ENCODE results near the gene SNX30.

The SNX30 gene

DNA sequence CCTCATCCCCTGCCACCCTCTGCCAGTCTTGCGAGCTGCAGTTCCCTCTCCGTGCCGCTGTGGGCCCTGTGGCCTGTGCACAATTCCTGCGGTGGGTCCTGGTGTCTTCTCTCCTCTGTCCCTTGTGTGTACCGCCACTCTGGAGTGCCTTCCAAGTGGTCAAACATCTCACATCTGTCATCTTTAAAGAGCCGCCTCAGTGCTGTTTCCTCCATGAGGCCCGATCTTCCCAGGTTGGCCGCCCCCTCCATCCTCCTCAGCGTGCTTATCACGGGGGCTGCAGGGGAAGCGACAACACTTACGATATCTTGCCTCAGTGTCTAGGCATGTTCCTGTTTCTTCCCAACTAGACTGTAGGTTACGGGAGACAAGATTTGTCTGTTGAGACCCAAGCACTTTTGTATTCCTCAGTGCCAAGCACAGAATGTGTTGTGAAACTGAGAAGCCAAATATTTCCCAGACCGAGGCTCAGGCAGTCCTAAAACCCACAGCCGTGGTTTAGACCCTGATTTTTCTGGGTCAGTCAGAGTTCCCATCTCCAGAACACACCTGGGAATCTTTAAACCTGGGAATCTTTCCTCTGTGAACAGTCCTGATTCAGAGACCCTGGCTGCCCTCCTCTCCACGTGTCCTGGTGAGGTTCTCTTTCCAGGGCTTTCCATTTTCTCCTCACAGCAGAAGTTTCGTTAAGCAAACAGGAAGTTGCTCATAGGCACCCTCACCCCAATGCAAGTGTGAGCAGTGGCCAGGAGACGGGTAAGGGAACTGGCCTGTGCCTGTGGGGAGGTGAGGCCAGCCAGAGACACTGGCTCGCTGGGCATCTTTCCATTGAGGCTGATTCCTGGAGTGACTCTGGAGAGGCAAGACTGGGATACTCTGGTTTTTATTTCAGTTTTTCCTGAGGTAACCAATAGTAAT lies 111.3 kb downstream of the SNX30 start:
- no peak for DNase-seq

DNA sequence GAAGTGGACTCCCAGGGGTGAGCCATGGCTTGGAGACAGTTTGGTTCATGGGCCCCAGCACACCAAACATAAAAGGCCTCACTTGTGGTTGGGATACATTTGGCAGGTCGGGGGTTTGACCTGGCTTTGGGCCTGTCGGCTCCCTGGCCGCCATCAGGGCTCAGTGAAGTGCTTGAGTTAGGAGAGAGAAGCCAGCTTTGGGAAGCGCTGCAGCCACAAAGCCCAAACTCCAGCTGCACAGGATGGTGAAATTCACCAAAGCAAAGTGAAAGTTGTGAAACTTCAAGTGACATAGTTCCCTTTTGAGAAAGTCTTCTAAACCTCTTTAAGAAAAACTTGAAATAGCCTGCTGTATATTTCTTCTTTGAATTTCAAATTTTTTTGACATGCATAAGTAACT lies 112.7 kb downstream of the SNX30 start:
- no peak for DNase-seq

DNA sequence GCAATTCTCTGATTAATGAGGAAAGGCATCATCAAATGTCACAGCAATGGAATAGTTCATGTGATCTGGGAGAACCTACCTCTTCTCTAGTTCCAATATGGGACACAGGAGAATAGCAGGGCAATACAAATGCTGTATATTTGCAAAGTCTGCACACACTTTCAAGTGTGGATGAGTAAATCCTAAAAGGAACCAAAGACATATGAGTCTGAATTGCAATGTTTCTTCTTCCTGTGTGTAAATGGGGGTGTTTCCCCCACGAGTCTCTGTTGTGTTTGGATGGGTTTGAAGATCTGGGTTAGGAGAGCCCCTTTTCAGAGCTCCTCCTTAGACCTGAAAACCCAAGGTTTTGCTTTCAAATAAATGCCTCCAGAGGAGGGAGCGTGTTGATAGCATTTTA lies 113.2 kb downstream of the SNX30 start:
- no peak for DNase-seq

DNA sequence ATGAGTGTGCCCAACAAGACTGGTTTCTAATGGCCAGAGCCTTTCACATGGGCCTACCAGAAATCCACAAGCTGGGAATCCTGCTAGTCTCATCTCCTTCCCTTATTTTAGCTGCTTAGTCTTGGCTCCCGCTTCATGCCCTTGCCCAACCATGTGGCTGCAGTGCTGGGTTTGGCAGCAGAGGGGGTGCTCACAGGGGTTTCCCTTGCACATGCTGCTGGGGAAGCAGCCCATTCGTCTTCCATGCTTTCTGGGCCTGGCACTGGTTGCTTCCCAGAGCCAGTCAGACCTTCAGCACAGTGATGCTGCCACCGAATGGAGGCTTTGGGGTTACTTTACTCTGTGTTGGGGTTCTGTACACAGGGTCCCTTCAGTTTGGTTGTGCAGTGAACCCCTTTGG lies 113.8 kb downstream of the SNX30 start:
- no peak for DNase-seq

DNA sequence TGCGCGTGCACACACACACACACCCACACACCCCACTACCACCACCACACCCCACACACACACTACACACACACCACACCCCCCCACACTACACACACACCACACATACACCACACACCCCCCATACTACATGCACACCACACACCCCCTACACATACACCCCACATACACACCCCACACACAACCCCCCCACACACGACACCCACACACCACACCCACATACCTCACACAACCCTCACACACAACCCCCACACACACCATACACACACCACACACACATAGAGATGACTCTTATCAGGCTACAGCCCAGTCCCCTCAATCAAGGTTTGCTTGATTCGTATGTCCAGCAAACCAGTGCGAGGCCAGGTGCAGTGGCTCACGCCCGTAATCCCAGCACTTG lies 114.4 kb downstream of the SNX30 start:
- no peak for DNase-seq

DNA sequence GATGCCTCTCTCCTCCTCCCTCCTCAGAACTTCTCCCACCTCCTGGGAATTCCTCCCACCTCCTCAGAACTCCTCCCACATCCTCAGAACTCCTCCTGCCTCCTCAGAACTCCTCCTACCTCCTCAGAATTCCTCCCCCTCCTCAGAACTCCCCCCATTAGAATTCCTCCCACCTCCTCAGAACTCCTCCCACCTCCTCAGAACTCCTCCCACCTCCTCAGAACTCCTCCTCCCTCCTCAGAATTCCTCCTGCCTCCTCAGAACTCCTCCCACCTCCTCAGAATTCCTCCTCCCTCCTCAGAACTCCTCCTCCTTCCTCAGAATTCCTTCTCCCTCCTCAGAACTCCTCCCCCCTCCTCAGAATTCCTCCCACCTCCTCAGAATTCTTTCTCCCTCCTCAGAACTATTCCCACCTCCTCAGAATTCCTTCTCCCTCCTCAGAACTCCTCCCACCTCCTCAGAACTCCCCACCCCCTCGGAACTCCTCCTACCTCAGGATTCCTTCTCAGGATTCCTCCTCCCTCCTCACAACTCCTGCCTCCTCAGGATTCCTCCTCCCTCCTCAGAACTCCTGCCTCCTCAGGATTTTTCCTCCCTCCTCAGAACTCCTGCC lies 116.2 kb downstream of the SNX30 start:
- DNase-seq = no peak

DNA sequence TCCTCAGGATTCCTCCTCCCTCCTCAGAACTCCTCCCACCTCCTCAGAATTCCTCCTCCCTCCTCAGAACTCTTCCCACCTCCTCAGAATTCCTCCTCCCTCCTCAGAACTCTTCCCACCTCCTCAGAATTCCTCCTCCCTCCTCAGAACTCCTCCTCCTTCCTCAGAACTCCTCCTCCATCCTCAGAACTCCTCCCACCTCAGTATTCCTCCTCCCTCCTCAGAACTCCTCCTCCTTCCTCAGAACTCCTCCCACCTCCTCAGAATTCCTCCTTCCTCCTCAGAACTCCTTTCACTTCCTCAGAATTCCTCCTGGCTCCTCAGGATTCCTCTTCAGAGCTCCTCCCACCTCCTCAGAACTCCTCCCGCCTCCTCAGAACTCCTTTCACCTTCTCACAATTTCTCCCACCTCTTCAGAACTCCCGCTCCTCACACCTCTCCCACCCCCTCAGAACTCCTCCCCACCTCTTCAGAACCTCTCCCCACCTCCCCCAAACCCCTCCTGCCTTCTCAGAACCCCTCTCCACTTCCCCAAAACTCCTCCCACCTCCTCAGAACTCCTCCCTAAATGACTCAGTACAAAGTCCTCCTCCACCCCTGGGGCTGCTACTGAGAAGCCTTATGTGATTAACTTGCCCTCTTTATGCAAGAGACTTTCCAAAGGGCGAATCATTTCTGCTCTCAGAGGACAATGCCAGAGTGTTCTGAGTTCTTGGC lies 116.9 kb downstream of the SNX30 start:
- DNase-seq = no peak

DNA sequence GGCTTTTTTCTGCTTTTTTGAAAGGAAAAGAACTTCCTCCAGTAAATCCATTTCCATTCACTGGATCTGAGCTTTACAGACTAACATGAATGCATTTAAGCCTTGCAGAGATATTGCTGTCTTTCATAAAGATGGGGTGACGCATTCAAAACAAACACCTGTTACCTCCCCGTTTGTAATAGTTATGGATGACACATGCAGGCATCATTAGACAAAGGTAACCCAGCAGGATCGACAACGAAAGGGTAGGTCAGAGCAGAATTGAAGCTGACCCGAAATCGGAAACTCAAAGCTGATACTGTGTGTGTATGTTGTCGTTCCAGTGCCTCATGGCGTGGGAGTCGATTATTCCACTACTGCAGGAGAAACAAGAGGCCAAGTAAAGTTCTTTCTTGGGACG lies 117.9 kb downstream of the SNX30 start:
- no peak for DNase-seq

DNA sequence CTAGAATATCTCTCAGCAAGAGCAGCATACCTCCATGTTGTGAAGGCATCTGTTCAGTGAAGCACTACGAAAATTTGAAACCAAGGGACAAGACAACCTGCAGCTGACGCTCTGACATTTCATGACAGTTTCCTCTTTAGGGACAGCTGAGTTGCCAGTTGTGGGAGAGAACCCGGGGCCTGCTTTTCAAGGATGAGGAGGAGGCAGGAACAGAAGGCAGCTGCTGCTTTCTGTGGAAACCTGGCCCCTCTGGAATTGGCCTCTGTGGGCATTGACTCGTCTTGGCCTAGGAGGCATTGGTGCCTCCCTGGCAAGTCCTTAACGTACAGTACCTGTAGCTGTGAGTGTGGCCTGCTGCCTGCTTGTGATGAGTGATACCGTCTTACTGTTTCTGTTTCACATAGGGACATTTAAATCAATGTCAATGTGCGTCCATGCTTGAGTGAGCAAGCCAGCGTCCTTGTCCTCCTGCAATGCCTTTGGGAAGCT lies 118.5 kb downstream of the SNX30 start:
- DNase-seq = no peak

DNA sequence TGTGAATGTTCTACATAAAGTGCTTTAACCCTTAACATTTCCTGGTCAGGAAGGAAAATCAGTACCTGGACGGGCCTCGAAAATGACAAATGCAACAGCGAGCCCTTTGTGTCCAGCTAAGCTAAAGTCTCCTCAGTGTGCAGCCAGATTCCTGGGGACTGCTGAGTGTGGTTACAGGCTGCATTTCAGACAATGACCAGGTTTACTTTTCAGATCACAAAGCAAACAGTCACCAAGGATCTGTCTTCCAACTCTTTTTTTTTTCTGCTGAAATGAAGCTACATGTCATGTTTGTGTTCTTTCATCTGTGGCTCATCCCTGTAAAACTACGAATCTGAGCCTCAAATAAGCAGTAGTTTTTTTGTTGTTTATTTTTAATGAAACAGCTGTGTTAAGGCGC lies 119.4 kb downstream of the SNX30 start:
- DNase-seq = no peak

DNA sequence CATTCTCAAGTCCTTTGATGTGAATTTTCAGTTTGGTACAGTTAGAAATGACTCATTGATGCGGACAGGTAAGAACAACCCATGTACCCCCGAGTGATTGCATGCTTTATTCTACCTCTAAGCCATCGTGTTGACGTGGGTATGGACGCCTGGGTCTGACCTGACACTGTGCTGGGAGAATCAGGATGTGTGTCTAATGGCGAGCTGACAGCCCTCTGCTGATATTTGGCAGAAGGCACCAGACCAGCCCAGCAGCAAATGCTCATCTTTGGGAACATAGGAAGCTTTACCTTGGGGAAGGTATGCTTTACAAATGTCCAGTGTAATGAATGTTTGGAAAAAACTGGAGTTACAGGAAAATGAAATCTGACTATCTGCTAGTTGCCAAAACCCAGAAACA lies 120.0 kb downstream of the SNX30 start:
- DNase-seq = no peak

DNA sequence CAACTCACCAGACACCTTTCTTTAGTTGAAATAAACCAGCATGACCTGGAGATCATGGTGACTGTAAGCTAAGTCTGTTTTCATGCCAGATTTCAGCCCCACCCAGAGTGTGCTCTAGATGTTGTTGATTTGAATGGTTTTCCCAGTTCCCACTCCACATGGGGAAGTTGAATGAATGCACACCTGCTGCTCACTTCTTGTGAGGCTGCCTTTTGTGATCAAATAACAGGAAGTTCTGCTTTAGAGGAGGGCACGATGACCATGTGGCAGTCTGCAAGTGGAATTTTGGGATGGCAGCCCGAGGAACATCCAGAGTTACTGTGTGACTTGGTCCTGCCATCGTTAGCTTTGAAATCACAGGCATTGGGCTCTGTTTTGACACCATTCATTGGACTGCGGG lies 121.5 kb downstream of the SNX30 start:
- no peak for DNase-seq

DNA sequence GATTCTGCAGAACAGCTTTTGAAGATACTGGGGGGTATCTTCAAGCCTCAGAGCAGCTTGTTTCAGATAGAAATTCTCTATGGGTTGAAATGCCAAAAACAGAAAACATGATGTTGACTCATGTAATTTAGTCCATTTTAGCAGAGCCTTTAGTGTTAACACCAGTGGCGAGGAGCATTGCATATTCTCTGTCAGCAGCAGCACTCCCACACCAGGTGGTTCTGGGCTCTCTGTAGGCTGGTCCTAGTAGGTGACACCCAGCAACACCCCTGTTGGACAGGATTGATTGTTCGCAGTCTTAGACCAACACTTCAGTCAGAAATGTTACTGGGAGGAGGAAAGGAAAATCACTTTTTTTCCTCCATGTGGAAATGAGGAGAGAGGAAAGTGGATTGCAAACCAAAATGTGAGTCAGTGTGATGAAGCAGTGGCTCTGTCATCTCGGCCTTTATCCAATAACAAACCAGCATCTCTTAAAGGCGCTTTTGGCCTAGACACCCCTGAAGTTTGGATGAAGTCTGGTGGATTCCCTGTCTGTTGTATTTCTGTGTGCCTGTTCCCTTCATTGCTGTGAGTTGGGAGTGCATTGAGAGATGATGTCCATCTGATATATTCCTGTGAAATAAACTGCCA lies 123.3 kb downstream of the SNX30 start:
- no peak for DNase-seq

DNA sequence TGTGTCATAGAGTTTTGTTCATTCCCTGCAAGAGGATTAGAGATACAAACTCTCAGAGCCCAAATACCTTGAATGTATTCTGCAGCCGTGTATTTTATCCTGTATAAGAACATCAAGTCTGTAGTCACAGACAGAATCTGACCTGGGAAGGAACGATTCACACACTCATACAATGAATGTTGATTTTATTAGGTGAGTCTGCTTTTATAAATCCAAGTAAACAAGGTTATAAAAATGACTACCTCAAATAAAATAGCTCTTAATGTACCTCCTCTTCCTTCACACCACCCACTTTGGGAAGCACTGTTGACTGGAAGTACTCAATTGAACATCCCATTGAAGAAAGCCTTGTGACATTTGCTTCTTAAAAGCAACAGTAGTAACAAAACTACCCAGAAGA lies 128.2 kb downstream of the SNX30 start:
- no peak for DNase-seq

DNA sequence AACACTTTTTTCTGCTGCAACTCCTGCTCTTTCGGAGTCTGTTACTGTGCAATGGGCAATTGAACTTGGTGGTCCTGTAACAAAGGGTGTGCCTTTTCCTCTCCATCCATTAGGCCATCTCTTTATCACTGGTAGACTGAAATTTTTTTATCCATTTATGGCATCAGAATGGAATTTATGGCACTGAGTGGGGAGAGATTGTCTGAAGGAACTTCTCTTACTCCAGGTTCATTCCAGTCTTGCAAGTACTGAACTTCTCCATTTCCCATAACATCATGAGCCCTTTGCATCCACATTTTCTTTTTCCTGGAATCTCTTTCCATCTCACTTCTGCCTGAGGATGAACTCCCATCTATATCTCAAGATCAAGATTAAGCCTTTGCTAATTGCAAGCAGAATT lies 130.1 kb downstream of the SNX30 start:
- no peak for DNase-seq

DNA sequence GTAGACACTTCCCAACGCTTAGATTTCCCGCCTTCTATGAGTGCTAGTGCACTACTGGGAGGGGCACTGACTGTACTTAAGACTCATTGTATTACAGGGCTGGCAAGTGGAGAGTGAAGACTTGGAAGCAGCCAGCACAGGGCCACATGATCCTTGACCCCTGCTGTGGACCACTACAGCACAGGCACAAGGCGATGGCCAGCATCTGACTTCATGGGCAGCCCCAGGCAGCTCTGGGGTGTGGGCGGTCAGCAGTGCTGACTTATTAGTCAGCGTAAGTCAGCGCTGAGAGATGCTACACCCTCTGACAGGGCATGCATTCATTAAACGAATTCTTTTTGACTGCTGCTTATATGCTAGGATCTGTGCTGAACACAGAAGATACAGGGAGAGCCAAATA lies 130.8 kb downstream of the SNX30 start:
- DNase-seq = no peak

DNA sequence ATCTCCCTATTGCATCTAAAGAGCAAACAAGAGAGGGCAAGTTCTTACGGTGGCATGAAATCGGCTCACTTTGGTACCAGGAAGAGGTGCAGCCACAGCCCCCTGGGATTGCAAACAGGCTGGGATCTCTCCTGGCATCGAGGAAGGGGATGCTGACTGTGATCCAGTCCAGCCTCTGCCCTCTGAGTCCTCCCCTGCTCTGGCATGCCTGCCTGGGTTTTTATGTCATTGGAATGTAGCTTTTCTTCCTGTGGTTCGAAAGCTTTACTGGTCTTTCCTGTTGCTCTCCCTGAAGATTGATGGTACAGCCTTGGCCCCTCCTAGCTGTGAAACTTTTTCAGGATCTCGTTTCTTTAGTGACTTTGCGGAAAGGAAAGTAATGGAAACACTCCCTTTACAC lies 133.5 kb downstream of the SNX30 start:
- no peak for DNase-seq

DNA sequence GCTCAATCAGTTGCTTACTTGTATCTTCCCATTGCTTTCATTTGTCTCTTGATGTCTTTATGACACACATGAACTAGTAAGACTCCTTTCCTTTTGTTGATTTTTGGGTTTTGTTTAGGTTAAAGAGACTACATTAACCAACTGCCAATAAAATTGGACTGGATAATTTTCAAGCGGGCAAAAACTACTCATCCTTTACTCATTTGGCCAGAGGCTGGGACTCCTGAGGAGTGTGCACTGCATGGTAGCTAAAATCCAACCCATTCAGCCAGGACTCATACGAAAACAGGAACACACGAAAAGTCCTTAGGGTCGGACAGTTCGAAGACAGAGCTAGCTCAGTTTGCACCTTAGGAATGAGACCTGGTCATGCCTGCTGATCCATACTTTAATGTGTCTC lies 134.2 kb downstream of the SNX30 start:
- no peak for DNase-seq

DNA sequence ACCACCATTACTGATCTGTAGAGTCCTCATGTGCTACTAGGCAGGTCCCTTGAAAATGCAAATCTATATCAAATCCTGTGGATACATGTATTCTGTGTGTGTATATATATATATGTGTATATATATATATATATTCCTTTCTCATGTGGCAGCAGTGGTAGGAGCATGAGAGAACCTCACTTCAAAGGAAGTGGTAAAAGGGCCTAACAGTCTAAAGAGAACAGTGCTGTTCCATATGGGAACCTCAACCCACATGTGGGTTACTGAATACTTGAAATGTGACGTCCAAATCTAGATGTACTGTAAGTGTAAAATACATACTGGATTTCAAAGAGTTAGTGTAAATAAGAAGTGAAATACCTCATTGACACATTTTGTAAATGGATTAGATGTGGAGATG lies 134.8 kb downstream of the SNX30 start:
- no peak for DNase-seq

DNA sequence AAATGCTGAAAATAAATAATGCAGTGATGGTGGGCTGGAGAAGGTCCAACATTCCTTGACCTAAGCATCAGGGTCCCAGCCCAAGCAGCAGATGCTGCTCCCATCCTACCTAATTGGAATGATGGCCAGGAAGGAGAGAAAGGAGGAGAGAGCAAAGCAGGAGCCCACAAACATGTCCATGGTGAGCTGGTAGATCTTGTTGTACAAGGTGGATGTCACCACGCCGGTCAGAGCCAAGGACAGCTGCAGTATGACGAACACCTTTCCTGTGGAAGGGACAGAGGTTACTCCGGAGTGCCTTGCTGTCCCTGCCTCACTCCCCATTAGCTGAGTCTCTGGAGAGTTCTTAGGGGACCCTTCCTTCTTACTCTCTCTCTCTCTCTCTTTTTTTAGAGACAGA lies 135.8 kb downstream of the SNX30 start:
- no peak for DNase-seq

DNA sequence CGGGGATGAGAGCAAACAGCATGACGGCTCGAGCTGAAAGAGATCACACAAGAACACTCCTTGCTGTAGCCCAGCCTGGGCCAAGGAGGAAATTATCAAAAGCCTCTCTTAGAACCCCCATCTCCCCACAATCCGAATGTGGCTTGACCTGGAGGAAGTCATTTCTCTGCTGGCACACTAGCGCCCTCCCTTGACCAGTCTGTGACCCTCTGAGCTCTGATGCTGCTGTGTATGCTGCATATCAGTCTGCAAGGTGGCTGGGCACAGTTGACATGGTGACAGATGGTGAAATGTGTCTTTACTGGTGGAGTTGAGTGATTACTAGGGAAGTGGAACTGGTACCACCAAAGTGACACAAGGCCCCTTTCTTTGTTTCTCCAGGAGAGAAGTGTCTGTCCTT lies 136.8 kb downstream of the SNX30 start:
- no peak for DNase-seq

DNA sequence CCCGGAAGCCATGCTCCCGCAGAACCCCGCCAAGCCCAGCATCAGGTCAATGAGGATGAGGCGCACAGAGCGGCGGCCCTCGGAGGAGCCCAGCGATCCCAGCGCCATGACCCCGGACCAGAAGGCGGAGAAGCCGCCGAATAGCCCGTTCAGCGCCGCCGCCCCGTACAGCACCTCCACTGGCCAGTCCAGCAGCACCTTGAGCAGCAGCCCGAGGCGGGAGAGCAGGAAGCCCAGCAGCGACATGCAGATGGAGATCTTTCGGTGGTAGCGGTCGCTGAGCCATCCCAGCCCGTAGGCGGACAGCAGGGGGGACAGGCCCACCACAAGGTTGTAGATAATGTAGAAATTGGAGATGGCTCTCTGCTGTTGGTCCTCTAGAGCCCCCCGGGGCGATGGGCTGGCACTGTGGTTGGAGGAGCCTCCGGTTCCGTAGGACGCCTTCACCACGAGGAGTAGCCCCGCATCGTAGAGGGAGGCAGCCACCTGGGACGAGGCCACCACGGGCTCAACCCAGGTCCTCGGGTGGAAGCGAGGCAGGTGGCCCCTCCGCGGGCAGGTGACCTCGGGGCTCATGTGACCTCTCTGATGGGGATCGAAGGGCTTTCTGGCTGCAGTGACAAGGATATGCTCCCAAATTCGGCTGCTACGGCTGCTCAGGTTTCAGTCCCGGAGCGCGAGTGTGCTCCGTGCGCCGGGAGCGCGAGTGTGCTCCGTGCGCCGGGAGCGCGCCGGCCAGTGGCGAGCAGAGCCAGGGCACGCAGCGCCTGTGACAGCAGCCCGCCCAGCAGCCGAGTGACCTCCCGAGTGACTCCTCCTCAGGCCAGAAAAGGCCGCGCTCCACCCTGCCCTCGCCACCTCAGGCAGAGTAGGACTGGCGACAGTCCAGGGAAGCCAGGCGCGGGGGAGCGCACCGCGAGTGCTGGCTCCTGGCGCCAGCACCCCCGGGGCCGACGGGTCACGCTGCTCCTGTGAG lies 139.8 kb downstream of the SNX30 start, which contains the start of gene SLC46A2:
Gene SLC46A2, minus strand, starts transcription at position 771 of the 976 bp plus-strand sequence. Its CDS starts 195 bp downstream, at position 576.
- no peak for DNase-seq
